ENCODE data around the gene ANAPC16.
"Not testable (repeated sequence)": the region's sequence is repeated elsewhere in the genome, so short reads cannot be mapped to it uniquely, and the experiment has no call there.

ANAPC16 gene

GRCh38 chr10:72265990-72266865 lies 50.4 kb downstream of the ANAPC16 start:
- DNase-seq = no peak

- DNase-seq = no peak
Measured at GRCh38 chr10:72267381-72267780, 51.6 kb downstream of the ANAPC16 start.

DNA sequence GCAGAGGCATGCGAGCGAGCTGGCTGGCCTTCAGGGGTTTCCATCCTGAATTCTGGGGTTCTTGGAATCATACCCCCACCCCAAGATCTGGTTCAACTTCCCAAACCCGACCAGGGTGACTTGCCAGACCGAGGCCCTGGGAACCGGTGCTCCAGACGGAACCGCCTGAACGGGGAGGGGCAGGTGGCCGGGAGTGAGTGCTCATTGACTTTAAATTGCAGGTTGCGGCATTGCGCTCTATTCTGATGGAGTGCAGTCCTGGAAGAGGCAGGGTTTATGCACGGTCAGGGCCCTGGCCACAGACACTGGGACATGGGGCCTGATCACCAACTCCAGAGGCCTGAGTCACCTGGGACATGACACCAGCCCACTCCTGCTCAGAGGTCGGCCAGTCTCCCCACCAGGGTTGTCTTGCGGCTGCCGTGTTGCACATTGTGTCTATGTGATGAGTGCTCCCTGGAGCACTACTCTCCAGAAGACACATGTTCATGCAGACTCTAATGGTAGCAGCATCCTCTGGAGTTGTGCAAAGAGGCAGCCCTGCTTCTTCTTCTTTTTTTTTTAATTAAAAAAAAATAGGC lies 52.1 kb downstream of the ANAPC16 start:
- no peak for DNase-seq

GRCh38 chr10:72268475-72269200 lies 52.8 kb downstream of the ANAPC16 start:
- DNase-seq = not testable (repeated sequence)

GRCh38 chr10:72270607-72271281 lies 54.9 kb downstream of the ANAPC16 start:
- DNase-seq = no peak

DNA sequence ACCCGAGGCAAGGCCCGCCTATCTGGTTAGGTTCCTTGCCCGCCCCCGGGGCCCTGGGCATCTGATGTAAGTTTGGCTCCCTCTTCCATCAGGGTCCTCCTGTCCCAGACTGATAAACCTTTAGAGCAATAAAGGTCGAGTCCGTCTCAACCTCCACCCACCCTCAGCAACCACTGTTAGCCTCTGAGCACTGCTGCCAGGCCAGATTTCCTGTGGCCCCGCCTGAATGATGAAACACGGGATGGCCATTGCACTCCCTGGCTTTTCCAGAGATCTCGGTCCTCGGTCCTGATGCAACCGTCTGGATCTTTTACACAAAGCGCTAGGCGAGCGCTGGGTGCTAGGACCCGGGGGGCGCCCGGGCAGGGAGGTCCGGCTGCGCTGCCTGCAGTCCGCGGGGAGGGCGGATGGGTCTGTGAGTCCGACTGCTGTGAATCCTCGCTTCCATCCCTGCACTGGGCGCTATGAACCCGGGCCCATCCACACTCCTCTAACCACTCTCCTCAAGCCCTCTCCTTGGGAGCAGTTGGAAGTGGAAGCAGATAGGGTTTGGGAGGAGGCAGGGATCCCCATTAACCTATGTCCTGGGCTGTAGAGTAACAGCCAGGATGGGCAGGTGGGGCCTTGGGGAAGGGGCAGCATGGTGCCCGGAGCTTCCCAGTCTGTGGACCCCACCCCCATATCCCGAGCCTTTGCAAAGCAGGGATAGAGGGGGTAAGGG lies 57.0 kb downstream of the ANAPC16 start:
- DNase-seq = peak; percentile 76

DNA sequence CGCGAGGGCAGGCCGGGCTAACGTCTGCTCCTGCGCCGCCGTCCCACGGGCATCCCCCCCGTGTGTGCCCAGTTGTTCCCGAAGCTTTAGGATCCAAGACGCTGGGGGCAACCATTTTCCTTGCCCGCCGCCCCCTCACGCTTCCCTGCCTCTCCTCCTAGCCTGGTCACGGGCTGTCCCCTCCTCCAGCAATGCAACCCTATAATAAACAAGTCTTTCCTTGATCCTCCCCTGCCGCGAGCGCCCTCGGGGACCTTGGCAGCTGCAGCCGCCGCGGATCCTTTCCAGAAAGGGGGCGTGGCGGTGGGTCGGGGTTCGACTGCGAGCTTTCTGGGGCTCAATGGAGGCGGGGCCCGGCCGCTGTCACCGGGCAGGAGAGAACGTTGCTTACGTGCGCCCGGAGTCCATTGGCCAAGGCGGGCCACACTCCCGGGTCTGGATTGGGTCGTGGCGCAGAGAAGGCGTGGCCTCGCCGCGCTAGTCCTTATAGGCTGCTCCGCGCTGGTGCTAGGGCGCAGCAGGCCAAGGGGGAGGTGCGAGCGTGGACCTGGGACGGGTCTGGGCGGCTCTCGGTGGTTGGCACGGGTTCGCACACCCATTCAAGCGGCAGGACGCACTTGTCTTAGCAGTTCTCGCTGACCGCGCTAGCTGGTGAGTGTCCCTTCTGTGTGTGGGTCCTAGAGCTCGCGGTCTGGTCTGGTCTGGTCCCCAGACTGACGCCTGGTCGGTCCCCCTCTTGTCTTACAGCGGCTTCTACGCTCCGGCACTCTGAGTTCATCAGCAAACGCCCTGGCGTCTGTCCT lies 57.8 kb downstream of the ANAPC16 start, which contains the start of gene DDIT4:
Gene DDIT4, plus strand, starts transcription at position 515 of the 803 bp plus-strand sequence. CDS start 293 bp downstream, outside the sequence.
- peak; percentile 99 for DNase-seq

DNA sequence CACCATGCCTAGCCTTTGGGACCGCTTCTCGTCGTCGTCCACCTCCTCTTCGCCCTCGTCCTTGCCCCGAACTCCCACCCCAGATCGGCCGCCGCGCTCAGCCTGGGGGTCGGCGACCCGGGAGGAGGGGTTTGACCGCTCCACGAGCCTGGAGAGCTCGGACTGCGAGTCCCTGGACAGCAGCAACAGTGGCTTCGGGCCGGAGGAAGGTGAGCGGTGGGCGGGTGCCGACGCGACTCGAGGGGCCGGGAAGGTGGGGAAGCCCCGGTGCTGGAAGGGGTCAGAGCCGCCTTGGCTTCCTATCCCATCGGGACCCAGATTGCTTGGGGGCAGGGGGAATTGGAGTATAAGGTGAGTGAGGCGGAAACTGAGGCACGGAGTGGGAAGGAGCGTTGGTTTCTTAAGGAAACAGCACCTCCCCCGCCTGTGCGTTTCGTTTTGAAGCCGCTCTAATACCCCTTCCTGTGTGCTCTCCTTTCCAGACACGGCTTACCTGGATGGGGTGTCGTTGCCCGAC lies 58.5 kb downstream of the ANAPC16 start:
- DNase-seq = no peak

DNA sequence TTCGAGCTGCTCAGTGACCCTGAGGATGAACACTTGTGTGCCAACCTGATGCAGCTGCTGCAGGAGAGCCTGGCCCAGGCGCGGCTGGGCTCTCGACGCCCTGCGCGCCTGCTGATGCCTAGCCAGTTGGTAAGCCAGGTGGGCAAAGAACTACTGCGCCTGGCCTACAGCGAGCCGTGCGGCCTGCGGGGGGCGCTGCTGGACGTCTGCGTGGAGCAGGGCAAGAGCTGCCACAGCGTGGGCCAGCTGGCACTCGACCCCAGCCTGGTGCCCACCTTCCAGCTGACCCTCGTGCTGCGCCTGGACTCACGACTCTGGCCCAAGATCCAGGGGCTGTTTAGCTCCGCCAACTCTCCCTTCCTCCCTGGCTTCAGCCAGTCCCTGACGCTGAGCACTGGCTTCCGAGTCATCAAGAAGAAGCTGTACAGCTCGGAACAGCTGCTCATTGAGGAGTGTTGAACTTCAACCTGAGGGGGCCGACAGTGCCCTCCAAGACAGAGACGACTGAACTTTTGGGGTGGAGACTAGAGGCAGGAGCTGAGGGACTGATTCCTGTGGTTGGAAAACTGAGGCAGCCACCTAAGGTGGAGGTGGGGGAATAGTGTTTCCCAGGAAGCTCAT lies 59.0 kb downstream of the ANAPC16 start:
- peak; percentile 91 for DNase-seq

- no peak for DNase-seq
Measured at GRCh38 chr10:72275351-72276012, 59.7 kb downstream of the ANAPC16 start.

DNA sequence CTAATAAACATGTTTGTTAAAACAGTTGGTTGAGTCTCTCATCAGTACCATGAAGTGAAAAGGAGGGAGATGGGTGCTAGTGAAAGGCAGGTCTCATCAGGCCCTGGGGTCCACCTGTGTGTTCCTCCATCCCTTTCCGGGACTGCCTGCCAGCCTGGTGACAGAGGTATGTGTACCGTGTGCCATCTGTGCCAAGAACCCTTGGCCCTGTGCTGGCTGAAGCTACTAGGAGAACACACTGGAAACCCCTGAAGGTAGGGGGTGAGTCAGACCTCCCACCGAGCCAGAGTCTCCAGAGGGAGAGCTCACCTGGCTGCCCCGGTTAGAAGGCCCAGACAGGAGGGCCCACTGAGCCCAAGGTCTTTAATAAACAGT lies 60.2 kb downstream of the ANAPC16 start:
- DNase-seq = peak; percentile 76

DNA sequence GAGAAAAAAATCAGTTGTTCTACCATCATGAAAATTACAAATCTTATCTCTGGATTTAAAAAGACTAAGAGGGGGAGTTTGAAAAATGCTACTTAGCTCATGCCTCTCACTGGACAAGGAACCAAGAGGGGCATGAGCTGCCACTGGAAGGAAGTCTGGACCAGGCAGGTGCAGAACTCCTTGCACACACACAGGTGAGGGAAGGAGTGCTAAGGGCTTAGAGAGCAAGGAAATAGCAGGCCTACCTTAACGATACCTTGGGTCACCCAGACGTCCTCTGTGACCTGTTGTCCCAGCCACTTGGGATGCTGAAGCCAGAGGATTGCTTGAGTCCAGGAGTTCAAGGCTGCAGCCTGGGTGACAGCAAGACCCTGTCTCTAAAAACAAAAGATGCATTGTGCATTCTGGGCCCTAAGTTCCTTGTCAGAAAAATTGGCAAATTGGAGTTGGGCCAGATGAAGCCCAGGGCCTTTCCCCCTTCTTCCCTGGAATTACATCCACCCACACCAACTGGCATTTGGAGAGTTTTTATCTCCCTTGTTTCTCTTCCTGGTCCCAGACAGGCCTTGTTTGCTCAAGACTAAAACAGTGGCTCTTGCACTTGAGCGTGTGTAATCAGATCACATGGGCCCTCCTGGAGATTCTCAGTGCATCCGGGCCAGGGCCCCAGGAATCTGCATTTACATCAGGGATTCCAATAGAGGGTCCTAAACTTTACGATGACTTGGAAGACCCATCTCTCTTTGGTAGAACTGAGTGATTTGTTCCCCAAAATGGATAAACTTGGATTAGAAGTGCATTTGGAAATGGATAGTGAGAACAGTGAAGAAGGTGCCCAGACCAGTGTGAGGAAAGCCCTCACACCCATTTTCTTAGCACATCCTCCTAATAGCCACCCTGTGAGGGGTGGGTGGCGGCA lies 60.9 kb downstream of the ANAPC16 start:
- no peak for DNase-seq

GRCh38 chr10:72277340-72277995 lies 61.7 kb downstream of the ANAPC16 start:
- DNase-seq = no peak

DNA sequence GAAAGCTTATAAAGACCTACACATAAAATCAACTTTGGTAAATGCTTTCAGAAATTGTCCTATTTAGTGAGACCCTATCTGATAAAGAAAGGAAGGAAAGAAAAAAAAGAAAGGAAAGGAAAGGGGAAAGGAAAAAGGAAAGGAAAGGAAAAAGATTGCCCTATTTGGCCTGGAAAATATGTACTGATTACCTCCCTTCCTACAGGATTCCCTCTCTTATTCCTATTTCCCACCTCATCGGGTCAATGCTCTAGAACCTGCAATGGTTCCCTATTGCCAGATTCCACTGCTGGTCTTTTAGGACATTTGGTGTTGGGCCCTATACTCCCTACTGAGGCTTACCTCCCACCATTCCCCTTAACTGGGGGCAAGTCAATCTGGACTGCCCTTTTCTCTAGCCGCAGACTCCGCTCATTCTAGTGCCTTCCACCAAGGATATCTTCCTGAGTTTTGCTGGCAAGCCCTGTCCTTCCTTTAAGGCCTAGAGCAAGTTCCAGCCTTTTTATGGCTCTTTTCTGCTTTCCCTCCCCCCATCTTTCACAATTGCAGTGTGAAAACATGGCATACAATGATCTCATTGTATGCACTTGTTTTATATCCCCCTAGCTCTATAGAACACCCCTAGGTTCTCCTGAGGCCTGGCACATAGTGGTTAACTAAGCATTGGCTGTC lies 62.3 kb downstream of the ANAPC16 start:
- DNase-seq = no peak

- DNase-seq = no peak
Measured at GRCh38 chr10:72278668-72279393, 63.0 kb downstream of the ANAPC16 start.

DNA sequence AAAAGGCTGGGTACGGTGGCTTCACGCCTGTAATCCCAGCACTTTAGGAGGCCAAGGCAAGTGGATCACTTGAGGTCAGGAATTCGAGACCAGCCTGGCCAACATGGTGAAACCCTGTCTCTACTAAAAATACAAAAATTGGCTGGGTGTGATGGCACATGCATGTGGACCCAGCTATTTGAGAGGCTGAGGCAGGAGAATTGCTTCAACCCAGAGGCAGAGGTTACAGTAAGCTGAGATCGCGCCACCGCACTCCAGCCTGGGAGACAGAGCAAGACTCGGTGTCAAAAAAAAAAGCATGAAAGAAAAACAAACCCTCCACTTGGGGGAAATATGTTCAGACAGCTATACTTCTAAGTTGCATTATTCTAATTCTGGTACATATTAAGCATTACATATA lies 63.8 kb downstream of the ANAPC16 start:
- not testable (repeated sequence) for DNase-seq

GRCh38 chr10:72283131-72283530 lies 67.3 kb downstream of the ANAPC16 start:
- DNase-seq = no peak
